ENCODE measurements around the gene FUNDC2. TPM values are rescaled to one million over a fixed set of nuclear protein-coding genes. Genes with fewer than 3 reads are reported as not detected.

The FUNDC2 gene, protein sequence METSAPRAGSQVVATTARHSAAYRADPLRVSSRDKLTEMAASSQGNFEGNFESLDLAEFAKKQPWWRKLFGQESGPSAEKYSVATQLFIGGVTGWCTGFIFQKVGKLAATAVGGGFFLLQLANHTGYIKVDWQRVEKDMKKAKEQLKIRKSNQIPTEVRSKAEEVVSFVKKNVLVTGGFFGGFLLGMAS
- 100 to 1,000 TPM; 147 to 390 (median 259) TPM for total RNA-seq
- 100 to 1,000 TPM; 445 TPM for polyA plus RNA-seq
- long read RNA-seq, donor 1, full-length matches to known transcripts: 217 of 230 reads
- long read RNA-seq, donor 1, partial matches to known transcripts: 4 of 230 reads
- long read RNA-seq, donor 1, other reads (novel, unspliced or antisense): 9 of 230 reads
- long read RNA-seq, donor 2, full-length matches to known transcripts: 554 of 577 reads
- long read RNA-seq, donor 2, partial matches to known transcripts: 9 of 577 reads
- long read RNA-seq, donor 2, other reads (novel, unspliced or antisense): 14 of 577 reads
- long read RNA-seq, donor 3, full-length matches to known transcripts: 173 of 178 reads
- long read RNA-seq, donor 3, partial matches to known transcripts: 0 of 178 reads
- long read RNA-seq, donor 3, other reads (novel, unspliced or antisense): 5 of 178 reads

- no peaks in the 10 kb centered on the region for H3K27me3 ChIP-seq
- peak within 1 kb of the TSS; percentile 22 to 85 (median 64) for H3K4me3 ChIP-seq
- peak within 1 kb of the TSS; percentile 91 to 99 (median 98) for H3K27ac ChIP-seq
- peaks cover 0 to 15% (median 5%) of the 10 kb centered on the region in 12 donors for H3K4me1 ChIP-seq
- 0 to 40% (median 20%) methylated on average over 29 to 82 of the region's 82 CpGs for WGBS, 4 donors
- no peaks in the 10 kb centered on the region for H3K36me3 ChIP-seq
- ATAC-seq: peak; percentile 92 to 95 (median 94)
- intact Hi-C loops (cut with DNase I): no loop called here
- TF ChIP-seq, protein P1, sequence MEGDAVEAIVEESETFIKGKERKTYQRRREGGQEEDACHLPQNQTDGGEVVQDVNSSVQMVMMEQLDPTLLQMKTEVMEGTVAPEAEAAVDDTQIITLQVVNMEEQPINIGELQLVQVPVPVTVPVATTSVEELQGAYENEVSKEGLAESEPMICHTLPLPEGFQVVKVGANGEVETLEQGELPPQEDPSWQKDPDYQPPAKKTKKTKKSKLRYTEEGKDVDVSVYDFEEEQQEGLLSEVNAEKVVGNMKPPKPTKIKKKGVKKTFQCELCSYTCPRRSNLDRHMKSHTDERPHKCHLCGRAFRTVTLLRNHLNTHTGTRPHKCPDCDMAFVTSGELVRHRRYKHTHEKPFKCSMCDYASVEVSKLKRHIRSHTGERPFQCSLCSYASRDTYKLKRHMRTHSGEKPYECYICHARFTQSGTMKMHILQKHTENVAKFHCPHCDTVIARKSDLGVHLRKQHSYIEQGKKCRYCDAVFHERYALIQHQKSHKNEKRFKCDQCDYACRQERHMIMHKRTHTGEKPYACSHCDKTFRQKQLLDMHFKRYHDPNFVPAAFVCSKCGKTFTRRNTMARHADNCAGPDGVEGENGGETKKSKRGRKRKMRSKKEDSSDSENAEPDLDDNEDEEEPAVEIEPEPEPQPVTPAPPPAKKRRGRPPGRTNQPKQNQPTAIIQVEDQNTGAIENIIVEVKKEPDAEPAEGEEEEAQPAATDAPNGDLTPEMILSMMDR (IDR thresholded peaks at IDR 0.05): no peak
- TF ChIP-seq POLR2A (IDR thresholded peaks at IDR 0.05): no peak
- DNase-seq: peak; percentile 93 to 97 (median 95)
- H3K9me3 ChIP-seq: no peaks in the 10 kb centered on the region
These were observed at the start of gene FUNDC2 for GRCh38 chrX:155026727-155027508. Gene FUNDC2, plus strand, starts transcription at chrX:155026844. Its CDS starts 95 bp downstream, at chrX:155026939.

DNA sequence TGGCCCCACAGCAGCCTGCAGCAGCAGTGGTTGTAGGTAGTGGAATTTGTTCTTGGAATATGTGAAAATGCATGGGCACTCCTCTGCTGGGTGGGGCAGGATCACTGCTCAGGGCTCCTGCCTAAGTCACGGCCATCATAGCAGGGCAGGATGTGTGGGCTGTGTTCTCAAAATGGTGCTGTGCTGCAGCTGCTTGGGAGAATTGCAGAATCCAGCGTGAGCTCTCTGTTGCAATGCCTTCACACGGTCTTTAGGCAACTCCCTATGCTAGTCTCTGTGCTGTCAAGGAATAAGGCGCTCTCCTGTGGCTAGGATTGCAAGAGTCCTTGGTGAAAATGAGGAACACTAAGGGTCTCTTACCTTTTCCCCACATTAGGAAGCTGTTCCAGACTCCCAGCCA is 47.0 kb upstream of the FUNDC2 start:
- no peak for TF ChIP-seq POLR2A (IDR thresholded peaks at IDR 0.05)
- TF ChIP-seq, protein P1 (IDR thresholded peaks at IDR 0.05): no peak
- no peak for ATAC-seq
- peaks cover 0 to 5% (median 0%) of the 10 kb centered on the region in 9 donors for H3K36me3 ChIP-seq
- H3K27ac ChIP-seq: no peak overlapping the region
- no peaks in the 10 kb centered on the region for H3K4me1 ChIP-seq
- no peaks in the 10 kb centered on the region for H3K27me3 ChIP-seq
- H3K9me3 ChIP-seq: peaks cover 0 to 8% (median 0%) of the 10 kb centered on the region in 12 donors
- DNase-seq: no peak
- no peak overlapping the region for H3K4me3 ChIP-seq
- intact Hi-C loops (cut with DNase I): loop anchor here in 9 of 10 donors (2.0 to 10.0 kb wide), 3 partner anchors 77 to 235 kb away; partner anchors contain the start of gene VBP1 (in 1 of the 9)
- 56 to 91% (median 77%) methylated on average over 4 of the region's 4 CpGs for WGBS, 4 donors

GRCh38 chrX:154980330-154981115 is 46.1 kb upstream of the FUNDC2 start:
- 15 to 22% (median 17%) methylated on average over 11 of the region's 11 CpGs for WGBS, 4 donors
- TF ChIP-seq POLR2A (IDR thresholded peaks at IDR 0.05): no peak
- TF ChIP-seq, protein P1 (IDR thresholded peaks at IDR 0.05): peak; percentile 47 to 70 (median 65)
- Histone ChIP-seq H3K27ac (peak overlapping the region in 1 of 12 donors; percentile 17), H3K4me3 (peak overlapping the region in 10 of 12 donors; percentile 29 to 56 (median 42)), H3K27me3 (no peaks in the 10 kb centered on the region), H3K9me3 (peaks cover 0 to 8% (median 0%) of the 10 kb centered on the region in 12 donors), H3K4me1 (no peaks in the 10 kb centered on the region), H3K36me3 (peaks cover 0 to 5% (median 0%) of the 10 kb centered on the region in 9 donors)
- intact Hi-C loops (cut with DNase I): loop anchor here in 9 of 10 donors (2.0 to 10.0 kb wide), 3 partner anchors 76 to 234 kb away; partner anchors contain the start of gene VBP1 (in 1 of the 9)
- DNase-seq (peak; percentile 56 to 72 (median 65)), ATAC-seq (peak in 3 of 4 donors; percentile 88 to 91 (median 91))
